ENCODE measurements around the gene SLC9B1. TPM values are rescaled to one million over a fixed set of nuclear protein-coding genes. Genes with fewer than 3 reads are reported as not detected.

SLC9B1 gene
- total and polyA plus RNA-seq, 2 of the 13 experiments (the other 11 are each of a cell fraction or from before 2014, with no cell fraction given) = 0.17 to 0.20 TPM

GRCh38 chr4:102878349-102878748 lies 141.2 kb downstream of the SLC9B1 start (continued):
- TF ChIP-seq HNF4G (IDR thresholded peaks at IDR 0.05; ENCODE audit: borderline replicate concordance, low read depth, low read length) (peak; percentile 70), HNF4G (CRISPR knock-in tag; IDR thresholded peaks at IDR 0.05; ENCODE audit: borderline replicate concordance, low read depth) (peak; percentile 70; the same call in 1 of the 2 replicates), EP300 (IDR thresholded peaks at IDR 0.05; ENCODE audit: low read depth in 2 of 2, low read length in 2 of 2) (peak in 1 of 2 experiments; percentile 44; a peak in 1 of 4 replicates), EP300 (CRISPR knock-in tag; IDR thresholded peaks at IDR 0.05; ENCODE audit: borderline replicate concordance) (peak; percentile 41; the same call in 1 of the 2 replicates), REPIN1 (CRISPR knock-in tag; IDR thresholded peaks at IDR 0.05; ENCODE audit: borderline replicate concordance, low read depth) (0 out of 2 replicates have a peak, but pooled peaks have one; percentile 51), HOMEZ (CRISPR knock-in tag; IDR thresholded peaks at IDR 0.05; ENCODE audit: low read depth) (peak; percentile 53; the same call in 1 of the 2 replicates), ARID5B (CRISPR knock-in tag; IDR thresholded peaks at IDR 0.05) (peak; percentile 83), ZGPAT (CRISPR knock-in tag; IDR thresholded peaks at IDR 0.05) (peak; percentile 42; the same call in 1 of the 2 replicates), ATF4 (CRISPR knock-in tag; IDR thresholded peaks at IDR 0.05) (peak in 1 of 2 experiments; percentile 98; a peak in 2 of 4 replicates), CBX5 (CRISPR knock-in tag; IDR thresholded peaks at IDR 0.05; ENCODE audit: borderline replicate concordance) (0 out of 2 replicates have a peak, but pooled peaks have one; percentile 62), THRA (CRISPR knock-in tag; IDR thresholded peaks at IDR 0.05; ENCODE audit: borderline replicate concordance) (0 out of 2 replicates have a peak, but pooled peaks have one; percentile 27), HDAC1 (CRISPR knock-in tag; IDR thresholded peaks at IDR 0.05) (peak; percentile 27; the same call in 1 of the 2 replicates), ZNF644 (CRISPR knock-in tag; IDR thresholded peaks at IDR 0.05; ENCODE audit: low read depth) (peak; percentile 82), MAFF (IDR thresholded peaks at IDR 0.05; ENCODE audit: low read depth, low read length) (0 out of 2 replicates have a peak, but pooled peaks have one; percentile 4), ZMYM4 (CRISPR knock-in tag; IDR thresholded peaks at IDR 0.05) (peak; percentile 75), SALL1 (CRISPR knock-in tag; IDR thresholded peaks at IDR 0.05) (peak; percentile 70; the same call in 1 of the 2 replicates), ZBTB25 (CRISPR knock-in tag; IDR thresholded peaks at IDR 0.05) (peak; percentile 67)
